HepG2 (cell line): ENCODE measurements around the gene L3MBTL4. TPM values are rescaled to one million over a fixed set of nuclear protein-coding genes. Genes with fewer than 3 reads are reported as not detected.
A peak's percentile ranks its signal among the peaks of the same experiment; 100 is the strongest.

Experiments used
- ATAC-seq: fragments of 200-7000 bp; cut with Tn5 transposase; 3 replicates; pipeline ENCODE4 v1.9.1; 2020; ENCODE audit warnings: mild to moderate bottlenecking, moderate library complexity
- BruUV-seq: library from RNA; stranded (reverse); fragments of 400-500 nt; replicated peaks from 2 replicates; lab custom pipeline; 2021; lab: Mats Ljungman, UMichigan
- CTCF ChIA-PET: fragments of 300-600 bp; formaldehyde crosslinking; extraction: SDS; loops from one replicate; lab custom pipeline; 2021; ENCODE audit warnings: low total read pairs, inconsistent platforms, low intra/inter-chr PET ratio; lab: Yijun Ruan, JAX
- POLR2A ChIA-PET: fragments of 350-600 bp; sonication (Branson Sonifier 250); formaldehyde crosslinking; loops from one replicate; lab custom pipeline; 2020; ENCODE audit warnings: antibody characterized with exemption, inconsistent platforms; lab: Yijun Ruan, JAX
- DNase-seq: peaks from one replicate; pipeline ENCODE4 v3.0.0-alpha.2; 2015; ENCODE audit warnings: low spot score
- FAIRE-seq: peaks from 3 replicates; lab custom pipeline; 2011; peaks lifted over from hg19 to GRCh38; lab: Jason Lieb, UNC
- H2AFZ ChIP-seq: one replicate; pipeline ENCODE4 v1.6.1; 2011; ENCODE audit warnings: low read length, inconsistent platforms
- H3K27ac ChIP-seq: fragments of 300-600 bp; 3 replicates; pipeline ENCODE4 v1.8.0; 2011; ENCODE audit warnings: mixed run types, mild to moderate bottlenecking, mixed read lengths, low read length, inconsistent platforms; ENCODE audit not compliant: insufficient read depth; ENCODE audit errors: extremely low read length
- H3K27me3 ChIP-seq, 2 experiments: fragments of 200-600 bp in 1 of 2; 2 replicates in 1 of 2; 3 replicates in 1 of 2; pipeline versions ENCODE4 v1.6.0 to v1.8.0; 2011; ENCODE audit warnings: low read length in 2 of 2, mild to moderate bottlenecking in 2 of 2, moderate library complexity in 2 of 2, inconsistent platforms in 1 of 2; ENCODE audit not compliant: insufficient read depth in 2 of 2, control insufficient read depth in 1 of 2
- H3K36me3 ChIP-seq, 2 experiments: fragments of 200-600 bp in 1 of 2; replicated peaks in 1 of 2; 2 replicates in 1 of 2; 3 replicates in 1 of 2; pipeline versions ENCODE4 v1.5.1 to v1.8.0; 2011; ENCODE audit warnings: low read length in 2 of 2, inconsistent platforms in 1 of 2; ENCODE audit not compliant: insufficient read depth in 2 of 2, control insufficient read depth in 1 of 2
- H3K4me1 ChIP-seq: 2 replicates; pipeline ENCODE4 v1.5.1; 2012; ENCODE audit warnings: low read length, inconsistent platforms; ENCODE audit not compliant: insufficient read depth
- H3K4me2 ChIP-seq: 2 replicates; pipeline ENCODE4 v1.6.0; 2011; ENCODE audit warnings: low read depth, low read length, inconsistent platforms
- H3K4me3 ChIP-seq, 3 experiments: fragments of 200-600 bp in 1 of 3; sonication (generic), shearing (Covaris generic) in 1 of 3; replicated peaks in 1 of 3; 2 replicates each; pipeline ENCODE4 v1.5.1; 2011 to 2016; ENCODE audit warnings: low read length in 3 of 3, inconsistent platforms in 2 of 3, low read depth in 2 of 3, mild to moderate bottlenecking in 2 of 3, control low read depth in 1 of 3, mixed read lengths in 1 of 3; ENCODE audit not compliant: insufficient read depth in 1 of 3
- H3K79me2 ChIP-seq: one replicate; pipeline ENCODE4 v1.6.1; 2011; ENCODE audit warnings: low read length, inconsistent platforms; ENCODE audit not compliant: insufficient read depth
- H3K9ac ChIP-seq: 2 replicates; pipeline ENCODE4 v1.6.0; 2011; ENCODE audit warnings: mild to moderate bottlenecking, low read depth, low read length, inconsistent platforms; ENCODE audit not compliant: insufficient read depth
- H3K9me3 ChIP-seq: 2 replicates; pipeline ENCODE4 v1.5.1; 2012; ENCODE audit warnings: mild to moderate bottlenecking, low read length
- H4K20me1 ChIP-seq: 2 replicates; pipeline ENCODE4 v1.6.0; 2011; ENCODE audit warnings: inconsistent platforms, mild to moderate bottlenecking, low read length, moderate library complexity; ENCODE audit not compliant: insufficient read depth
- CEBPG ChIP-seq: IDR thresholded peaks from 2 replicates; pipeline ENCODE4 v1.6.1; 2016
- IKZF4 ChIP-seq: sonication (generic); formaldehyde crosslinking; IDR thresholded peaks from 2 replicates; pipeline ENCODE4 v1.5.1; 2020; ENCODE audit warnings: borderline replicate concordance, mild to moderate bottlenecking, low read depth, missing genetic modification reagents; ENCODE audit errors: not compliant biosample characterization
- MAFF ChIP-seq: IDR thresholded peaks from 2 replicates; pipeline ENCODE4 v1.6.1; 2011; ENCODE audit warnings: low read depth, low read length, improper control_type of control experiment
- MAFK ChIP-seq, 2 experiments: IDR thresholded peaks in 1 of 2; conservative IDR thresholded peaks in 1 of 2; 2 replicates each; pipeline ENCODE4 v1.6.1; 2011; ENCODE audit warnings: improper control_type of control experiment in 2 of 2, low read length in 2 of 2
- TBX2 ChIP-seq: sonication (generic); formaldehyde crosslinking; IDR thresholded peaks from 2 replicates; pipeline ENCODE4 v1.5.0; 2020; ENCODE audit warnings: missing genetic modification reagents, mild to moderate bottlenecking, borderline replicate concordance
- WGBS: methylation state at CpG from one replicate; pipeline ENCODE4 v1.1.6; 2017; ENCODE audit warnings: low lambda C conversion rate; 5-methylcytosine and 5-hydroxymethylcytosine counted together
- in situ Hi-C: cut with HindIII; loops from 2 replicates; pipeline ENCODE4 v1.10.0; 2017; ENCODE audit warnings: low pct_unique_long_range_greater_than_20kb; ENCODE audit not compliant: extremely low pct_ligation_motif_present
- intact Hi-C: fragments of 100-400 bp; cut with micrococcal nuclease; formaldehyde crosslinking; loops from one replicate; pipeline ENCODE4 v1.10.0; 2022; ENCODE audit not compliant: unreplicated experiment
- polyA plus RNA-seq, 8 experiments: library from polyadenylated mRNA; depleted of rRNA in 3 of 8; stranded (reverse) in 7 of 8; unstranded in 1 of 8; fragments of >200 nt; fragmentation: Illumina TruSeq in 4 of 8; extraction: Trizol in 4 of 8; gene quantifications; 2 replicates each; pipeline versions ENCODE4 v1.2.1 to v1.2.3, GENCODE V29; 2011 to 2016; ENCODE audit warnings: low read depth in 4 of 8, missing spikeins in 1 of 8, mixed read lengths in 1 of 8; ENCODE audit not compliant: insufficient read depth in 1 of 8
- total RNA-seq, 5 experiments: library from RNA; depleted of rRNA; stranded (reverse); fragments of >200 nt; fragmentation: Illumina TruSeq; extraction: Trizol; gene quantifications; 2 replicates each; pipeline ENCODE4 v1.2.3, GENCODE V29; 2016; ENCODE audit warnings: low read depth in 1 of 5

Gene L3MBTL4
- total and polyA plus RNA-seq, 2 of the 13 experiments (the other 11 are each of a cell fraction or from before 2014, with no cell fraction given) = 10.8 to 13.3 TPM

DNA sequence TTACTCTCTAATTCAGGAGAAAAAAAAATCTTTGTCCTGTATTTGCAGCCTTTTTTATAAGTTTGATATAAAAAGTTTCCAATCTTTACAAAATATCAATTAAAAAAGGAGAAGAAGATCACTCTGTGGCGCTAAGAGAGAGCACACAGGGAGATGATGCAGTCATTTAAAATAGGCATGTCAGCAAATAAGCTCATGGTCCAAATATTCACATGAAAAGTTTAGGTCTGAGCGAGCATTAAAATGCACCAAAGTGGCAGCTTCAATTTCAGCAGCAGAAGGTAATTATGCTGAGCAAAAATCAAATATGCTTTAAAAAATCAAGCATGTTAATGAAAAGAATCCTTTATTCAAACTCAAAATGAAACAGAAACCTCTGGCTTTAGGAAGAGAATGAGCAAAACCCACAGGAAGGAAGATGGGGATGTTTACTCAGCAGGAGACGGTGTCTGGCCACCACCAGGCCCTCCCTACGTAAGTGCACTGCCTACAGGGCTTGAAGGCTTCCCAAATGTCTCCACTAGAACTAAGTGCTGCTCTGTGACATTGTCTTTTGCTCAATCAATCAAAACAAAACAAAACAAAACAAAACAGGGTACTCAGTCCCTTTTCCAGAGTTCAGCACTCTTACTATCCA, 120.4 kb downstream of the L3MBTL4 start:
- WGBS = 87% methylated on average over 4 of the region's 4 CpGs
- no TSS peak for BruUV-seq
- ATAC-seq (no peak), DNase-seq (no peak), FAIRE-seq (no peak)
- TF ChIP-seq TBX2 (CRISPR knock-in tag) (no peak), MAFF (peak; percentile 79), MAFK (conservative IDR thresholded peaks at IDR 0.05 in 1 of 2, IDR thresholded peaks at IDR 0.05 in 1 of 2; ENCODE audit: low read length in 2 of 2) (peak; percentile 63 to 82; a peak in 3 of 4 replicates)
- Histone ChIP-seq H3K4me2 (no peak overlapping the region), H3K4me1 (no peaks in the 10 kb centered on the region), H3K27me3 (no peaks in the 10 kb centered on the region), H4K20me1 (no peaks in the 10 kb centered on the region), H2AFZ (no peak overlapping the region), H3K79me2 (peaks cover 2% of the 10 kb centered on the region), H3K27ac (no peak overlapping the region), H3K4me3 (no peak overlapping the region), H3K9me3 (no peaks in the 10 kb centered on the region), H3K9ac (no peak overlapping the region), H3K36me3 (peaks cover 0 to 5% of the 10 kb centered on the region in 2 experiments; a peak in 2 of 5 replicates)
- POLR2A ChIA-PET = no interaction called here
- CTCF ChIA-PET = no interaction called here
- in situ Hi-C loops = no loop called here
- intact Hi-C loops = no loop called here

DNA sequence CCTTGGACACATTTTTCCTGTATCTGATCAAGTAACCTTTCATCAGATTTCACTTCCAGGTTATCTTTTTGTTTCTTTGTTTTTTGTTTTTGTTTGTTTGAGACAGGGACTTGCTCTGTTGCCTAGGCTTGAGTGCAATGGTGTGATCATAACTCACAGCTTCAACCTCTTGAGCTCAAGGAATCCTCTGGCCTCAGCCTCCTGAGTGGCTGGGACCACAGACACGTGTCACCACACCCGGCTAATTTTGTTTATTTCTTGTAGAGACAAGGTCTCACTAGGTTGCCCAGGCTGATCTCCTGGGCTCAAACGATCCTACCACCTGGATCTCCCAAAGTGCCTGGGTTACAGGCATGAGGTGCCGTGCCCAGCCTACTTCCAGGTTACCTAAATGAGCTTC, 124.9 kb downstream of the L3MBTL4 start:
- ChIA-PET CTCF (no interaction called here), POLR2A (no interaction called here)
- BruUV-seq = no TSS peak
- TF ChIP-seq CEBPG (CRISPR knock-in tag) = no peak
- TF ChIP-seq IKZF4 (CRISPR knock-in tag) = no peak
- no peaks in the 10 kb centered on the region for H4K20me1 ChIP-seq
- no peaks in the 10 kb centered on the region for H3K4me1 ChIP-seq
- no peaks in the 10 kb centered on the region for H3K9me3 ChIP-seq
- in situ Hi-C loops (no loop called here), intact Hi-C loops (no loop called here)
- H3K36me3 ChIP-seq = 0 out of 5 replicates have a peak, but pooled peaks cover 0 to 2% of the 10 kb centered on the region in 2 experiments
- no peaks in the 10 kb centered on the region for H3K27me3 ChIP-seq
- H3K27ac ChIP-seq = no peak overlapping the region
- WGBS = 91% methylated on average over 4 of the region's 4 CpGs
- no peak overlapping the region for H2AFZ ChIP-seq
- FAIRE-seq = peak; percentile 8
- no peak for ATAC-seq
- H3K79me2 ChIP-seq = peaks cover 2% of the 10 kb centered on the region
- DNase-seq = no peak
- H3K4me2 ChIP-seq = no peak overlapping the region
- H3K9ac ChIP-seq = no peak overlapping the region
- no peak overlapping the region for H3K4me3 ChIP-seq
